PC-3 (cell line): ENCODE results near the gene MPHOSPH8. TPM values are rescaled to one million over a fixed set of nuclear protein-coding genes. Genes with fewer than 3 reads are reported as not detected.

ENCODE experiments used
- ATAC-seq: fragments of 200-7000 bp; cut with Tn5 transposase; 2 replicates; pipeline ENCODE4 v1.9.1; 2020; ENCODE audit warnings: mild to moderate bottlenecking, moderate library complexity
- BruUV-seq: library from RNA; stranded (reverse); fragments of 400-500 nt; replicated peaks from 2 replicates; lab custom pipeline; 2021; lab: Mats Ljungman, UMichigan
- CTCF ChIA-PET: fragments of 300-600 bp; sonication (Branson Sonifier 250); formaldehyde crosslinking; loops from one replicate; lab custom pipeline; 2022; ENCODE audit warnings: antibody characterized with exemption; lab: Charles Lee
- POLR2A ChIA-PET: fragments of 300-600 bp; sonication (Branson Sonifier 250); formaldehyde crosslinking; loops from one replicate; lab custom pipeline; 2022; ENCODE audit warnings: antibody characterized with exemption; ENCODE audit not compliant: unreplicated experiment; lab: Charles Lee
- DNase-seq: peaks from one replicate; pipeline ENCODE4 v3.0.0-alpha.2; 2015
- H2AFZ ChIP-seq: fragments of 300-600 bp; sonication (generic); 2 replicates; pipeline ENCODE4 v1.6.0; 2016; ENCODE audit warnings: antibody characterized with exemption, low read length
- H3F3A ChIP-seq: fragments of 300-600 bp; sonication (generic); one replicate; pipeline ENCODE4 v1.6.0; 2017; ENCODE audit warnings: antibody characterized with exemption, low read length, control low read depth, mild to moderate bottlenecking; ENCODE audit not compliant: unreplicated experiment
- H3K27ac ChIP-seq: fragments of 300-600 bp; sonication (generic); 2 replicates; pipeline ENCODE4 v1.5.1; 2016; ENCODE audit warnings: mild to moderate bottlenecking, low read length
- H3K27me3 ChIP-seq: fragments of 300-600 bp; sonication (generic); 2 replicates; pipeline ENCODE4 v1.6.1; 2016; ENCODE audit warnings: low read length, mixed read lengths
- H3K36me3 ChIP-seq: fragments of 300-600 bp; sonication (generic); 2 replicates; pipeline ENCODE4 v1.6.1; 2016; ENCODE audit warnings: low read depth, mixed run types, low read length, mixed read lengths
- H3K4me1 ChIP-seq: fragments of 300-600 bp; sonication (generic); 2 replicates; pipeline ENCODE4 v1.5.1; 2016; ENCODE audit warnings: low read length; ENCODE audit not compliant: insufficient read depth
- H3K4me2 ChIP-seq: fragments of 300-600 bp; sonication (generic); 2 replicates; pipeline ENCODE4 v1.6.0; 2016; ENCODE audit warnings: low read length
- H3K4me3 ChIP-seq: fragments of 300-600 bp; sonication (generic); 2 replicates; pipeline ENCODE4 v1.5.1; 2016; ENCODE audit warnings: mild to moderate bottlenecking, low read length, mixed read lengths
- H3K79me2 ChIP-seq: fragments of 300-600 bp; sonication (generic); 2 replicates; pipeline ENCODE4 v1.6.1; 2017; ENCODE audit warnings: low read length, mixed read lengths
- H3K9ac ChIP-seq: fragments of 300-600 bp; sonication (generic); 2 replicates; pipeline ENCODE4 v1.6.0; 2016; ENCODE audit warnings: mild to moderate bottlenecking, low read length
- H3K9me2 ChIP-seq: fragments of 300-600 bp; sonication (generic); replicated peaks from 2 replicates; pipeline ENCODE4 v1.6.1; 2016; ENCODE audit warnings: mixed run types, low read length, mixed read lengths
- H3K9me3 ChIP-seq: fragments of 300-600 bp; sonication (generic); 2 replicates; pipeline ENCODE4 v1.6.1; 2016; ENCODE audit warnings: low read length, mixed read lengths
- H4K20me1 ChIP-seq: fragments of 300-600 bp; sonication (generic); 2 replicates; pipeline ENCODE4 v1.6.1; 2016; ENCODE audit warnings: low read length, mixed read lengths
- EZH2 ChIP-seq: fragments of 300-600 bp; sonication (generic); IDR thresholded peaks from one replicate; pipeline ENCODE4 v1.6.1; 2017; ENCODE audit warnings: antibody characterized with exemption, mild to moderate bottlenecking, low read length; ENCODE audit not compliant: unreplicated experiment
- EZH2phosphoT487 ChIP-seq: fragments of 300-600 bp; sonication (generic); IDR thresholded peaks from 2 replicates; pipeline ENCODE4 v1.6.1; 2018; ENCODE audit warnings: mild to moderate bottlenecking, antibody characterized with exemption, low read length, borderline replicate concordance
- intact Hi-C: fragments of 100-400 bp; cut with micrococcal nuclease; formaldehyde crosslinking; loops from 2 replicates; pipeline ENCODE4 v1.9.0; 2023
- total RNA-seq: library from RNA; depleted of rRNA; stranded (reverse); fragments of >200 nt; gene quantifications from 2 replicates; pipeline ENCODE4 v1.2.3, GENCODE V29; 2014
- TF ChIP-seq, protein P1 (sequence below): fragments of 300-600 bp; sonication (generic); conservative IDR thresholded peaks from 2 replicates; pipeline ENCODE4 v1.5.1; 2017; ENCODE audit warnings: antibody characterized with exemption, low read depth, mild to moderate bottlenecking, low read length

MPHOSPH8 gene
- total RNA-seq, 1 experiment from 2014 or later = 13.3 TPM

GRCh38 chr13:19618977-19619376 lies 14.5 kb upstream of the MPHOSPH8 start:
- H4K20me1 ChIP-seq = peaks cover 5% of the 10 kb centered on the region; the same call in 1 of the 2 replicates
- H3K4me3 ChIP-seq = no peak overlapping the region
- no peak overlapping the region for H3K27ac ChIP-seq
- no peaks in the 10 kb centered on the region for H3K9me2 ChIP-seq
- no peaks in the 10 kb centered on the region for H3K27me3 ChIP-seq
- no TSS peak for BruUV-seq
- H3K36me3 ChIP-seq = peaks cover 7% of the 10 kb centered on the region; the same call in 1 of the 2 replicates
- POLR2A ChIA-PET = no interaction called here
- H3K9me3 ChIP-seq = no peaks in the 10 kb centered on the region
- CTCF ChIA-PET = interaction anchor here (0.8 to 1.5 kb wide), 2 partner anchors 16 to 32 kb away, joined by 3 to 6 read pairs; no protein-coding TSS in a partner anchor
- no peaks in the 10 kb centered on the region for H3F3A ChIP-seq
- ATAC-seq (peak; percentile 55), DNase-seq (peak; percentile 66)
- no peak overlapping the region for H2AFZ ChIP-seq
- H3K4me2 ChIP-seq = no peak overlapping the region
- no peak for TF ChIP-seq EZH2phosphoT487
- TF ChIP-seq, protein P1, sequence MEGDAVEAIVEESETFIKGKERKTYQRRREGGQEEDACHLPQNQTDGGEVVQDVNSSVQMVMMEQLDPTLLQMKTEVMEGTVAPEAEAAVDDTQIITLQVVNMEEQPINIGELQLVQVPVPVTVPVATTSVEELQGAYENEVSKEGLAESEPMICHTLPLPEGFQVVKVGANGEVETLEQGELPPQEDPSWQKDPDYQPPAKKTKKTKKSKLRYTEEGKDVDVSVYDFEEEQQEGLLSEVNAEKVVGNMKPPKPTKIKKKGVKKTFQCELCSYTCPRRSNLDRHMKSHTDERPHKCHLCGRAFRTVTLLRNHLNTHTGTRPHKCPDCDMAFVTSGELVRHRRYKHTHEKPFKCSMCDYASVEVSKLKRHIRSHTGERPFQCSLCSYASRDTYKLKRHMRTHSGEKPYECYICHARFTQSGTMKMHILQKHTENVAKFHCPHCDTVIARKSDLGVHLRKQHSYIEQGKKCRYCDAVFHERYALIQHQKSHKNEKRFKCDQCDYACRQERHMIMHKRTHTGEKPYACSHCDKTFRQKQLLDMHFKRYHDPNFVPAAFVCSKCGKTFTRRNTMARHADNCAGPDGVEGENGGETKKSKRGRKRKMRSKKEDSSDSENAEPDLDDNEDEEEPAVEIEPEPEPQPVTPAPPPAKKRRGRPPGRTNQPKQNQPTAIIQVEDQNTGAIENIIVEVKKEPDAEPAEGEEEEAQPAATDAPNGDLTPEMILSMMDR = peak; percentile 85
- no peak overlapping the region for H3K9ac ChIP-seq
- H3K4me1 ChIP-seq = peaks cover 5% of the 10 kb centered on the region; the same call in 1 of the 2 replicates
- H3K79me2 ChIP-seq = peaks cover 64% of the 10 kb centered on the region
- intact Hi-C loops = no loop called here

DNA sequence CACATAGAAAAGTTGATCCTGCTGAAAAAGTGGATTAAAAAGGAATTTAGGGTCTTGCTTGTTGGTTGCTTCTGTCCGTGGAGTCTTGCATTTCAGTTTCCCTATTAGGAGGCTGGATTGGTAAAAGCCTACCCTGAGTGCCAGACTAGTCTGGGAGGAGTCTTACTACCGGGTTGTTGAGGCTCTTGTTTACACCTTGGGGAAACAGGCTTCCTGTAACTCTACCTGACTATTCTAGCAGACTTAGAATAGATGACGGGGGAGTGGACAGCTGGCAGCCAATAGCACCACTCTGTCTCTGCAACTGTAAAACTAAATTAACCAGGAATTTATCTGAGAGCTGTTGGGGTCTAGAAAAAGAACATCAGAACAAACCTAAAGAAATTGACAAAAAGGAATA lies 11.3 kb upstream of the MPHOSPH8 start:
- Histone ChIP-seq H3K4me2 (no peak overlapping the region), H3K27ac (no peak overlapping the region), H3K36me3 (peaks cover 7% of the 10 kb centered on the region), H3K79me2 (peaks cover 76% of the 10 kb centered on the region), H3K9ac (no peak overlapping the region), H4K20me1 (peaks cover 5% of the 10 kb centered on the region; the same call in 1 of the 2 replicates), H3K9me2 (no peaks in the 10 kb centered on the region), H3K4me1 (peaks cover 5% of the 10 kb centered on the region; the same call in 1 of the 2 replicates), H2AFZ (no peak overlapping the region), H3K27me3 (no peaks in the 10 kb centered on the region), H3K4me3 (no peak overlapping the region), H3F3A (no peaks in the 10 kb centered on the region), H3K9me3 (no peaks in the 10 kb centered on the region)
- ATAC-seq (no peak), DNase-seq (no peak)
- TF ChIP-seq EZH2 (no peak), EZH2phosphoT487 (no peak)
- TF ChIP-seq, protein P1 = no peak
- BruUV-seq = no TSS peak
- POLR2A ChIA-PET = no interaction called here
- CTCF ChIA-PET = no interaction called here
- intact Hi-C loops = no loop called here

GRCh38 chr13:19624265-19624664 lies 9.2 kb upstream of the MPHOSPH8 start:
- POLR2A ChIA-PET = interaction anchor here (0.5 kb wide), 1 partner anchor 236 kb away, joined by 12 read pairs; no protein-coding TSS in a partner anchor

More at GRCh38 chr13:19624265-19624664, 9.2 kb upstream of the MPHOSPH8 start:
- BruUV-seq = no TSS peak
- H3K36me3 ChIP-seq = no peaks in the 10 kb centered on the region; the same call in 1 of the 2 replicates
- H3K9ac ChIP-seq = no peak overlapping the region
- H3K9me2 ChIP-seq = no peaks in the 10 kb centered on the region
- no peak overlapping the region for H3K4me2 ChIP-seq
- no peak overlapping the region for H2AFZ ChIP-seq
- no peak overlapping the region for H3K4me3 ChIP-seq
- CTCF ChIA-PET = no interaction called here
- peaks cover 5% of the 10 kb centered on the region; the same call in 1 of the 2 replicates for H3K4me1 ChIP-seq
- H3K9me3 ChIP-seq = no peaks in the 10 kb centered on the region
- no peak overlapping the region for H3K27ac ChIP-seq
- H3K79me2 ChIP-seq = peaks cover 56% of the 10 kb centered on the region
- TF ChIP-seq, protein P1 = no peak
- TF ChIP-seq EZH2 = no peak
- no peak for TF ChIP-seq EZH2phosphoT487
- H3K27me3 ChIP-seq = no peaks in the 10 kb centered on the region
- intact Hi-C loops = no loop called here
- no peaks in the 10 kb centered on the region for H3F3A ChIP-seq
- DNase-seq = no peak
- peaks cover 2% of the 10 kb centered on the region; the same call in 1 of the 2 replicates for H4K20me1 ChIP-seq
- ATAC-seq = no peak
